GM19452 (cell line): ENCODE data around the gene TNFSF13.
A peak's percentile ranks its signal among the peaks of the same experiment; 100 is the strongest.

ENCODE experiments used
- ATAC-seq: cut with Tn5 transposase; IDR thresholded peaks from one replicate; pipeline ENCODE4 v1.9.1; 2021; ENCODE audit not compliant: unreplicated experiment

Gene TNFSF13

DNA sequence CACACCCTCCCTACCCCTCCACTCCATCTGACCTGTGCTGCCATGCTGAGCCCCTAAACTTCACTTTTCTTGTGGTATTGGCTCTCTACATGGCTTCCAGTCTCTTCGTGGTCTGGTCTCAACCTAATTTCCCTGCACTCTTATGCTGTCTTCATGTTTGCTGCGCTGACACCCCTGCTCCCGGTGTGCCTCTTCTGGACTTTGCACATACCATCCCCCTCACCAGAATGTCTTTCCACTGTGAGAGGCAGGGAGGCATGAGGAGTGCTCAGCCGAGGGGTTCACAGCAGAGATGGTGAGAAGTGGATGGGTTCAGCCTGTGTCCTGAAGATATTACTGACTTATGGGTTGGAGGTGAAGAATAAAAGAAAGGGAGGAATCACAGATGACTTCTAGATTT, 7.2 kb upstream of the TNFSF13 start:
- ATAC-seq = no peak

DNA sequence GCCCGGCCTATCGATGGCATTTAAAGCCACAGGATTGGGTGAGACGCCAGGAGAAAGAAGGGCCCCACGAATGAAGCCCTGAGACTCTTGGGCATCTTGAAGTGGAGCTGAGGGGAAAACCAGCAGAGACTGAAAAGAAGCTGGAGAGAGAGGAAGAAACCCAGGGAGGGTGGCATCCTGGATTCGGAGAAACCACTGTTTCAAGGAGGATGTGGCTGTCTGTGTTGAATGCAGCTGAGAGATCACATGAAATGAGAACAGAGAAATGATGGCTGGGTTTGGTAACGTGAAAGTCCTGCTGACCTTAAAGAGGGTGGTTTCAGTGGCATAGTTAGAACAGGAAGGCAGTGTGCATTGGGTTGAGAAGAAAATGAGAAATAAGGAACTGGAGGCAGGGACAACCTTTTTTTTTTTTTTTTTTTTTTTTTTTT, 5.9 kb upstream of the TNFSF13 start:
- ATAC-seq = peak; percentile 58

DNA sequence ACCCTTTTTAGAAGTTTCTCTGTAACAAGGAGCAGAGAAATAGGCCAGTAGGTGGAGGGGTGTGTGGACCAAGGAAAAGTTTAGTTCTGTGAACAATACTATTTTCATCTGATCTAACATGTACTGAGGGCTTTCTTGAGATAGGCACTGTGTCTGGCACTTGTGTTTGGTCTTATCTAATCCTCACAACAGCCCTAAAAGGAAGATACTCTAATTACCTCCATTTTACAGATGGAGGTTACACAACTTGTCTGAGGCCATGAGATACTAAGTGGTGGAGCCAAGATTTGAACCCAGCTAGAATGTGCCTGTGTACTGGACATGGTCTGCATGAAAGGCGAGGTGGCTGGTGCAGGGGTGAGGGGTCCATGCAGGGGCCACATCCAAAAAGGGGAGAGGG, 5.2 kb upstream of the TNFSF13 start:
- no peak for ATAC-seq

DNA sequence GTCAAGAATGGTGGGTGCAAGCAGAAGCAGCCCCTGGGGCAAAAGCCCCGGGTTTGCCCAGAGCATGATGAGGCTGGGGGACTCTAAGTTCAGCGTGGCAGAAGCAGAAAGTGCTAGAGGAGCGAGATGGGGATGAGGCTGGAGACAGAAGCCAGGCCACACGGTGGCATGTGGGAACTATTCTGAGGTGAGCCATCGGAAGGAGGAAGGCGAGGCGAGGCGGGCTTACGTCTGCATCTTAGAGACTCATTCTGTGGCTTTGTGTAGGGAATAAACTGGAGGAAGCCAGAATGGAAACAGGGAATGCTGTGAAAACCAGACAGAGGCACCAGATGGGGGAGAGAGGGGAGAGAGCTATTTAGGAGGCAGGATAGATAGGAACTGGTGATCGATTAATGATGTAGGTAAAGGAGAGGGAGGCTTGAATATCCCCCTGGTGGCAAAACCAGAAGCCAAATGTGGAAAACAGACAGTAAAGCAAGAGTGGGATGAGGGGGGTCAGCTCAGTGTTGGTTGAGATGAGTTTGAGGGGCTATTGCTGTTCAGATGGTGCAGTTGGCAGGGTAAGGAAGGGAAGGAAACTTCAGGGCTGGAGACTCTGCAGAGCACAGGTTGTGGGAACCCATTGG, 3.1 kb upstream of the TNFSF13 start:
- ATAC-seq = no peak

DNA sequence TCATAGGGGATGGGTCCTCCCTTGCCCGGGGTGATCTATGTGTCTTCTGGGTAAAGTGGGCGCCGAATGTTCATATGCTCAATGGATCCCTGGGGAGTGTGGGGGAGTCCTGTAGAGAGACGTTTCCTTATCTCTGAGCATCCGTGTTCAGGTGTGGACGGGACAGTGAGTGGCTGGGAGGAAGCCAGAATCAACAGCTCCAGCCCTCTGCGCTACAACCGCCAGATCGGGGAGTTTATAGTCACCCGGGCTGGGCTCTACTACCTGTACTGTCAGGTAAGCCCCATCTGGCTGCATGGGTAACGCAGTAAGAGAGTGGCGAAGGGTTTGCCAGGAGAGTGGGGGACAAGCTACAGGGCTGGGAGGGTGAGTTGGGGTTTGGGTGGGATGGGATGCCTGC, 1.9 kb upstream of the TNFSF13 start:
- ATAC-seq = no peak

DNA sequence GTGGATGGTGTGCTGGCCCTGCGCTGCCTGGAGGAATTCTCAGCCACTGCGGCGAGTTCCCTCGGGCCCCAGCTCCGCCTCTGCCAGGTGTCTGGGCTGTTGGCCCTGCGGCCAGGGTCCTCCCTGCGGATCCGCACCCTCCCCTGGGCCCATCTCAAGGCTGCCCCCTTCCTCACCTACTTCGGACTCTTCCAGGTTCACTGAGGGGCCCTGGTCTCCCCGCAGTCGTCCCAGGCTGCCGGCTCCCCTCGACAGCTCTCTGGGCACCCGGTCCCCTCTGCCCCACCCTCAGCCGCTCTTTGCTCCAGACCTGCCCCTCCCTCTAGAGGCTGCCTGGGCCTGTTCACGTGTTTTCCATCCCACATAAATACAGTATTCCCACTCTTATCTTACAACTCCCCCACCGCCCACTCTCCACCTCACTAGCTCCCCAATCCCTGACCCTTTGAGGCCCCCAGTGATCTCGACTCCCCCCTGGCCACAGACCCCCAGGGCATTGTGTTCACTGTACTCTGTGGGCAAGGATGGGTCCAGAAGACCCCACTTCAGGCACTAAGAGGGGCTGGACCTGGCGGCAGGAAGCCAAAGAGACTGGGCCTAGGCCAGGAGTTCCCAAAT, 1.3 kb upstream of the TNFSF13 start:
- no peak for ATAC-seq

DNA sequence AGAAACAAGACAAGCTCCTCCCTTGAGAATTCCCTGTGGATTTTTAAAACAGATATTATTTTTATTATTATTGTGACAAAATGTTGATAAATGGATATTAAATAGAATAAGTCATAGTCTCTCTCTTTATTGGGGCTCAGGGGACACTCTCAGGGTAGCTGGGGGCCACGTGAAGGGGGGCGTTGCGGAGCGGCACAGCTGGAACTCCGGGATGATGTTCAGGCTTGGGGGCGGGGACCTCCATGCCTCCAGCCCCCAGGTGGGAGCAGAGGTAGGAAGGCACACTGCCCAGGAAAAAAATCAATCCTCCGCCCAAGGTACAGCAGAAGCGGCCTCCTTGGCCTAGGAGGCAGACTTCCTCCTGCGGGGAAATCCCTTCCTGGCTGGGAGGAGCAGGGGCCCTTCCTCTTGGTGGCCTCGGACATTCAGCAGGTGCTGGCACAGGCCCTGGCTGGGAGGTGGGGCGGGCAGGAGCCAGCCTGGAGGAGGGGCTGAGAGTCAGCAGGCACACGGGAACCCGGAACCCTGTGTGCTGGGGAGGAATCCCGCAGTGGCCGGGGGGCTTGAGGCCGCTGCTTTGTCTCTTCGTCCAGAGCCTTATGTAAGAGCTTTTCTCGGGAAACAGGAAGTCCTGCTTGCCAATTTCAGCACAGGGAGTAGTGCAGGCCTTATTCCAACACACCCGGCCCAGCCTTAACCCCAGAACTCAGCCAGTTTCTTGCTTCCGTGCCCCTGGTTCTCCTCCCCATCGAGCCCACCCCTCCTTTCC, 591 bp upstream of the TNFSF13 start:
- ATAC-seq = no peak

DNA sequence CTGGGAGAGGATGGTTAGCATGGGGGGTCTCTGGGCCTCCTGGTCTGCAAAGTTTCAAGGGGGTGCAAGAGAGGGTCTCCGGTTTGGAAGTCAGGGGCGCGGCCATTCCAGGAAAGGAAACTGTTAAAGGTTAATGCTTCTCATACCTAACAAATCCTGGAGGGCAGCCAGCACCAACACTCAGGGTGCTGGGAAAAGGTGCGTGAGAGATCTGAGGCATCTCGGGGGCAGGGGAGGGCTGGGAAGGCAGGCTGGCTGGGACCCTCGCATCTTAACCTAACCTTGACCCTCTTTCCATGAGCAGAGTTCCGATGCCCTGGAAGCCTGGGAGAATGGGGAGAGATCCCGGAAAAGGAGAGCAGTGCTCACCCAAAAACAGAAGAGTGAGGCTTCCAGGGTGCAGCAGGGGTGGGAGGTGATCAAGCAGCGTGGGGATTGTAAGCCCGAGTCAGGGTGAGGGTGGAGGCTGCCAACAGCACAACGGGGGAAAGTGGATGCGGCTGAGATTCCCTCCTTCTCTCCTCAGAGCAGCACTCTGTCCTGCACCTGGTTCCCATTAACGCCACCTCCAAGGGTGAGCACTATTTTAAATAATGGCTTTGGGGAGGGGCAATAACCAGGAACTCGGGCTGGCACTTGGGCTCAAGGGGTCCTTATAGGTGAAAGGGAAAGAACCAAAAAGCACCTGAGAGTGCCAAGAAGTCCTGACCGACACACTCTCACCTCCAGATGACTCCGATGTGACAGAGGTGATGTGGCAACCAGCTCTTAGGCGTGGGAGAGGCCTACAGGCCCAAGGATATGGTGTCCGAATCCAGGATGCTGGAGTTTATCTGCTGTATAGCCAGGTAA, 996 bp downstream of the TNFSF13 start:
- ATAC-seq = no peak

DNA sequence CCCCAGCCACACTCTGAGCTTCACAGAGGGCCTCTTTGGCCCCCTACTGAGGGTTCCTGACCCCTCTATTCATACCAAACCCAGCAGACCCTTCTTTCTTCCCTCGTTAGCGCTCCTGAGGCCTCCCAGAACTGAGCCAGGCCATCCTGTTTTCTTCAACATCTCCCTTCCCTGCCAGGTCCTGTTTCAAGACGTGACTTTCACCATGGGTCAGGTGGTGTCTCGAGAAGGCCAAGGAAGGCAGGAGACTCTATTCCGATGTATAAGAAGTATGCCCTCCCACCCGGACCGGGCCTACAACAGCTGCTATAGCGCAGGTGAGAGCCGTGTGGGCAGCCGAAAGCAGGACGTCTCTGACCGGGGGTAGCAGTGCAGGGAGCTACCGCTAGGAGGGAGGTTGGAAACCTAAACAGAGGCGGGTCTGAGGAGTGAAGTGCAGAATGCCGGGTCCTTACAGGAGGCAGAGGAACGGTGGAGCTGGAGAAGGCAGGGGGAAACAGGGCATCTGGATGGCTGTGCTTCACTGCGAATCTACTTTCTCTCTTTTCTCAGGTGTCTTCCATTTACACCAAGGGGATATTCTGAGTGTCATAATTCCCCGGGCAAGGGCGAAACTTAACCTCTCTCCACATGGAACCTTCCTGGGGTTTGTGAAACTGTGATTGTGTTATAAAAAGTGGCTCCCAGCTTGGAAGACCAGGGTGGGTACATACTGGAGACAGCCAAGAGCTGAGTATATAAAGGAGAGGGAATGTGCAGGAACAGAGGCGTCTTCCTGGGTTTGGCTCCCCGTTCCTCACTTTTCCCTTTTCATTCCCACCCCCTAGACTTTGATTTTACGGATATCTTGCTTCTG, 1.9 kb downstream of the TNFSF13 start:
- no peak for ATAC-seq

DNA sequence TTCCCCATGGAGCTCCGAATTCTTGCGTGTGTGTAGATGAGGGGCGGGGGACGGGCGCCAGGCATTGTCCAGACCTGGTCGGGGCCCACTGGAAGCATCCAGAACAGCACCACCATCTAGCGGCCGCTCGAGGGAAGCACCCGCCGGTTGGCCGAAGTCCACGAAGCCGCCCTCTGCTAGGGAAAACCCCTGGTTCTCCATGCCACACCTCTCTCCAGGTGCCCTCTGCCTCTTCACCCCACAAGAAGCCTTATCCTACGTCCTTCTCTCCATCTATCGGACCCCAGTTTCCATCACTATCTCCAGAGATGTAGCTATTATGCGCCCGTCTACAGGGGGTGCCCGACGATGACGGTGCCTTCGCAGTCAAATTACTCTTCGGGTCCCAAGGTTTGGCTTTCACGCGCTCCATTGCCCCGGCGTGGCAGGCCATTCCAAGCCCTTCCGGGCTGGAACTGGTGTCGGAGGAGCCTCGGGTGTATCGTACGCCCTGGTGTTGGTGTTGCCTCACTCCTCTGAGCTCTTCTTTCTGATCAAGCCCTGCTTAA, 2.6 kb downstream of the TNFSF13 start:
- ATAC-seq = peak; percentile 43

DNA sequence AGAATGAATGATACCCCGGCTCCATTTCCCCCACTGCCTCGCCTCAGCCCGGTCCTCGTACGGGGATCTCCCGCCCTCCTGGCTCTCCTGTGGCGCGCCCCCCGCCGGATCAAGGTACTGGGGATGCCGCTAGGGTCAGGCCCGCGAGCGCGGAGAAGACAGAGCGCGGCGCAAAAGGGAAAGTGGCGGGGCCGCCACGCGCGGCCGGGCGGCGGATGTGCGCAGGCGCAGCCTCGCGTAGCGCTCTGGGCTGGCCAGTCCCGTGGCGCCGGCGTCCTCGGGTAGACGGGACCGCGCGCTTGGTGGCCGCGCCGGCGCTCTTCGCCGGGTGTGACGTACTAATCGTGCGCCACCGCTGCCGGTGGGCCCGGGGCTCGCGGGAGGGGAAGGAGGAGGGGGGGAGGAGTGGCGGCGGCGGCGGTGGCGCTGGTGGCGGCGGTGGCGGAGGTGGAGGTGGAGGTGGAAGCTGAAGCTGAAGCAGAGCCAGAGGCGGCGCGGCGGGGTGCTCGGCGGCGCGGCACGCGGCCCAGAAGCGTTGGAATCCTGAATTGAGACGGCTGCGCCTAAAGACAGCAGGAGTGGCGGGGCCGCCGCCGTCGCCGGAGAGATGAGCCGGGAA, 3.1 kb downstream of the TNFSF13 start, which contains the start of gene SENP3:
TSS of gene SENP3 (plus strand) at position 331 of the 619 bp plus-strand sequence. CDS start 1,158 bp downstream, outside the sequence.
- peak; percentile 55 for ATAC-seq

DNA sequence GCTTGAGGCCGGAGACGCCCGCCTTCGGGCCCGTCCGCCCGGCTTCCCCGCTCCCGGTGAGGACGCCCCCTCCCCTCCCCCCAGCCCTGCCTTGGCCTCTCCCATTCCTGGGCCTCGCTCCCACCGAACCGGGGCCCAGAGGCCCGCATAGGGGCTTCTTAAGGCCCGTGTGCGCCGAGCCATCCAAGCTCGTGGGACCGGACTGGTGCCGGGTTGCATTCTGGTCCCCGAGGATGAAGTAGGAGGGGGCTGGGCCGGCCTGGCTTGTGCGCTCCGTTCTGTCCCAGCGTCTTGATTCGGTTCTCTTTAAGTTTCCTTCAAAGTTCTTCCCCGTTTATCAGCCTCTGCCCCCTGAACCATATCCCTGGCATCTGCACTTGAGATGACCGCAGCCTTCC, 3.7 kb downstream of the TNFSF13 start:
- ATAC-seq = peak; percentile 11

DNA sequence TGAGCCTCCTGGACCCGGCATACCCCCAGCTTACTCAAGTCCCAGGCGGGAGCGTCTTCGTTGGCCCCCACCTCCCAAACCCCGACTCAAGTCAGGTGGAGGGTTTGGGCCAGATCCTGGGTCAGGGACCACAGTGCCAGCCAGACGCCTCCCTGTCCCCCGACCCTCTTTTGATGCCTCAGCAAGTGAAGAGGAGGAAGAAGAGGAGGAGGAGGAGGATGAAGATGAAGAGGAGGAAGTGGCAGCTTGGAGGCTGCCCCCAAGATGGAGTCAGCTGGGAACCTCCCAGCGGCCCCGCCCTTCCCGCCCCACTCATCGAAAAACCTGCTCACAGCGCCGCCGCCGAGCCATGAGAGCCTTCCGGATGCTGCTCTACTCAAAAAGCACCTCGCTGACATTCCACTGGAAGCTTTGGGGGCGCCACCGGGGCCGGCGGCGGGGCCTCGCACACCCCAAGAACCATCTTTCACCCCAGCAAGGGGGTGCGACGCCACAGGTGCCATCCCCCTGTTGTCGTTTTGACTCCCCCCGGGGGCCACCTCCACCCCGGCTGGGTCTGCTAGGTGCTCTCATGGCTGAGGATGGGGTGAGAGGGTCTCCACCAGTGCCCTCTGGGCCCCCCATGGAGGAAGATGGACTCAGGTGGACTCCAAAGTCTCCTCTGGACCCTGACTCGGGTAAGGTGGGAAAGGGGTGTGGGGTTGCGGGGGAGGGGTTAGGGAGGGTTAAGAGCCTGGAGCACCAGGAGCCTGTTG, 4.7 kb downstream of the TNFSF13 start:
- ATAC-seq = no peak

DNA sequence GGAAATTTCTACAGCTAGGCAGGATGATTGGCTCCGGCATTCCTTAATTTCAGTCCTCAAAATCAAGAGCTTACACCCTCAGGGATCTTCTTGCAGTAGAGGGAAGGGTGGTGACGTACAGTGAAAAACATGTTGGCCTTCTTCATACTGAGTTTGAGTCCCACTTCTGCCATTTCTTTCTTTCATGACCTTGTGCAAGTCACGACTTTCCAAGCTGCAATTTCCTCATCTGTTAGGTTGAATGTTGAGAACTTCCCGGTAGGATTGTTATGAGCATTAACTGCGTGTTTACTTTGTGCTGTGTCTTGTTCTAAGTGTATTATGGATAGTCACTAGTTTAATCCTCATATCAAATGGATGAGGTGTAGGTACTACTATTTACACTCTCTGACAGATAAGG, 11.0 kb downstream of the TNFSF13 start:
- ATAC-seq = no peak

DNA sequence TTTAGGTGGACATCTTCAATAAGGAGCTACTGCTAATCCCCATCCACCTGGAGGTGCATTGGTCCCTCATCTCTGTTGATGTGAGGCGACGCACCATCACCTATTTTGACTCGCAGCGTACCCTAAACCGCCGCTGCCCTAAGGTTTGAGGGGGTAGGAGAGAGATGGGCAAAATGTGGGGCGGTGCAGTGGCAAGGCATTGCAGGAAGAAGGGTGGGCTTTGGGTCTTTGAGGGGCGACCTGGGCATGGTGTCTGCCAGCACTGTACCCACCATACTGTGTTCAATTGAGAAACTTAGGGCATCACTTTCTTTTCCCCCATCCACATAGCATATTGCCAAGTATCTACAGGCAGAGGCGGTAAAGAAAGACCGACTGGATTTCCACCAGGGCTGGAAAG, 11.8 kb downstream of the TNFSF13 start:
- ATAC-seq = no peak

DNA sequence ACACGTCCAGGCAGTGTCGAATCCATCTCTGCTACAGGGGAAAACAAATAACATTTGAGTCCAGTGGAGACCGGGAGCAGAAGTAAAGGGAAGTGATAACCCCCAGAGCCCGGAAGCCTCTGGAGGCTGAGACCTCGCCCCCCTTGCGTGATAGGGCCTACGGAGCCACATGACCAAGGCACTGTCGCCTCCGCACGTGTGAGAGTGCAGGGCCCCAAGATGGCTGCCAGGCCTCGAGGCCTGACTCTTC, 13.7 kb downstream of the TNFSF13 start:
- ATAC-seq = no peak

DNA sequence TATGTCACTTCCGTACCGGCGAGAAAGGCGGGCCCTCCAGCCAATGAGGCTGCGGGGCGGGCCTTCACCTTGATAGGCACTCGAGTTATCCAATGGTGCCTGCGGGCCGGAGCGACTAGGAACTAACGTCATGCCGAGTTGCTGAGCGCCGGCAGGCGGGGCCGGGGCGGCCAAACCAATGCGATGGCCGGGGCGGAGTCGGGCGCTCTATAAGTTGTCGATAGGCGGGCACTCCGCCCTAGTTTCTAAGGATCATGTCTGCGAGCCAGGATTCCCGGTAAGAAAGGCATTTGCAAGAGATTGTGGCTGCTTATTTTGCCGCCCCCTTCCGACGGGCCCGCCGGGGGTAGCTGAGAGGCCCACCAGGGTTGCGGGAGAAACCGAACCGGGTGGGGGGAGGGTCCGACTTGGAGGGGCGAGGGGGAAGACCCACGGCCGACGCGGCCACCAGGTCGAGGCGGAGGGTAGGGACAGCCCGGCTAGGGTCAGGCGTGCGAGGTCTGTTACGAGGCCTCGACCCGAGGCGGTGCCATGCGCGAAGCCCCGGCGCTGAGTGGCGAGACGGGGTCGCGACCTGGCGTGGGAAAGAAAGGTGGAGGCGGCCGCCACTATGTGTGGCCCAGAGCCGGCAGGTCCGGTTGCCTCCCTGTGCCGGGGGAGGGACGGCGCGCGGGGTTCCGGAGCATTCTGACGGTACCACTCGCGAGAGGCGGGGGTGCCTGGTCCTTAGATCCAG, 14.2 kb downstream of the TNFSF13 start:
- ATAC-seq = peak; percentile 85

DNA sequence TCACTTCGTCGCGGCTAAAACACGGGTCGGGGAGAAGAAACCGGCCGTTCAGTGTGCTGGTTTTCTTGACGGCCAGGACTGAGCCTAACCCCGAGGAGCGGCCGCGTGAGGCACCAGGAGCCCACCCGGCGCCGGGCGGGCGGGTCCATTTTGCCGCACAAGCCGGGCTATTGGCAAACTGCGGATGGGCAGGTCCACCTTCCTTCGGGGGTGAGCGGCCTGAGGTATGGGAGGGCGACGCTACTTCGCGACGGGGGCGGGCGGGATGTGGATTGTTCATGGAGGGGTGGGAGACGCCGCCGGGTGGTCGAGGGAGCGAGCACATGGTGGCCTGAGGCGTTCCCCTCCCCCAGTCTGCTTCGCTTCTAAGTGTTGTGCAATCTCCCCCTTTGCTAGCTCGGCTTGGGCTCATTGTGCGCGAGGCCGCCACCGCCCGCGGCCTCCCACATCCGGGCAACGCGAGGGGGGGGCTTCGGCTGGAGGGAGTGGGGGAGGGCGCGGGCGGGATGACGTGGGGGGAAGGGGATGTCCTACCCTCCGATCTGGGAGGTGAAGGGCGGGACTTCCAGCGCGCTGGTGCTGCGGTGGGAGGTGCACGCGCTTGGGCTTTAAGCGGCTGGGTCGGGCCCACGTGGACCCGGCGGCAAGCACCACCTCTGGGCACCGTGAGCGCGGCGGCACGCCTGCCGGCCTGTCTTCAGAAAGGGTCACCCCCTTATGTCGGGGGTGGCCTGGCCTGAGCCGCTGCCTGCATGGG, 15.0 kb downstream of the TNFSF13 start:
- ATAC-seq = peak; percentile 28
